CD8-positive, alpha-beta memory T cell (primary cell): ENCODE measurements around the gene SH2D3C. TPM values are rescaled to one million over a fixed set of nuclear protein-coding genes. Genes with fewer than 3 reads are reported as not detected.

Experiments used
- CTCF ChIA-PET: fragments of 350-600 bp; sonication (Branson Sonifier 250); formaldehyde crosslinking; loops from one replicate; lab custom pipeline; 2021; ENCODE audit warnings: antibody characterized with exemption; lab: Charles Lee
- POLR2A ChIA-PET: fragments of 350-600 bp; sonication (Branson Sonifier 250); formaldehyde crosslinking; loops from one replicate; lab custom pipeline; 2021; ENCODE audit warnings: antibody characterized with exemption; lab: Charles Lee
- DNase-seq, 5 donors: peaks; one replicate each; pipeline versions ENCODE4 v3.0.0 to v3.0.0-alpha.2; 2020 to 2022; ENCODE audit warnings: mixed read lengths in 1 of 5
- H3K27ac ChIP-seq: one replicate; pipeline ENCODE4 v1.7.0; 2013; ENCODE audit warnings: low read depth, mild to moderate bottlenecking, low read length, moderate library complexity
- H3K27me3 ChIP-seq: 2 replicates; pipeline ENCODE4 v1.7.0; 2013; ENCODE audit warnings: low read length, mild to moderate bottlenecking; ENCODE audit not compliant: insufficient read depth, poor library complexity, severe bottlenecking
- H3K36me3 ChIP-seq: 2 replicates; pipeline ENCODE4 v1.7.0; 2013; ENCODE audit warnings: mild to moderate bottlenecking, low read length, moderate library complexity; ENCODE audit not compliant: insufficient read depth
- H3K4me1 ChIP-seq: 2 replicates; pipeline ENCODE4 v1.7.0; 2013; ENCODE audit warnings: mild to moderate bottlenecking, low read length, moderate library complexity; ENCODE audit not compliant: insufficient read depth
- H3K4me3 ChIP-seq: 2 replicates; pipeline ENCODE4 v1.7.0; 2013; ENCODE audit warnings: mild to moderate bottlenecking, low read length
- H3K9me3 ChIP-seq: 2 replicates; pipeline ENCODE4 v1.7.0; 2013; ENCODE audit warnings: mild to moderate bottlenecking, low read length
- H3K27ac Mint-ChIP-seq, 8 donors: one replicate each; pipeline ENCODE4 v1.8.0; 2020 to 2021; ENCODE audit warnings: mixed read lengths in 8 of 8, mild to moderate bottlenecking in 6 of 8, inconsistent platforms in 3 of 8, moderate library complexity in 3 of 8
- H3K27me3 Mint-ChIP-seq, 2 donors: one replicate each; pipeline ENCODE4 v1.8.0; 2020 to 2021; ENCODE audit warnings: mixed read lengths in 2 of 2, mild to moderate bottlenecking in 1 of 2, moderate library complexity in 1 of 2
- H3K36me3 Mint-ChIP-seq, 3 donors: one replicate each; pipeline ENCODE4 v1.8.0; 2020 to 2021; ENCODE audit warnings: mixed read lengths in 3 of 3, inconsistent platforms in 1 of 3, mild to moderate bottlenecking in 1 of 3
- H3K4me1 Mint-ChIP-seq, 3 donors: one replicate each; pipeline ENCODE4 v1.8.0; 2020 to 2021; ENCODE audit warnings: mixed read lengths in 3 of 3, inconsistent platforms in 1 of 3, mild to moderate bottlenecking in 1 of 3
- H3K4me3 Mint-ChIP-seq, 7 donors: one replicate each; pipeline ENCODE4 v1.8.0; 2020 to 2021; ENCODE audit warnings: mixed read lengths in 7 of 7, mild to moderate bottlenecking in 6 of 7, moderate library complexity in 4 of 7, inconsistent platforms in 2 of 7
- H3K9me3 Mint-ChIP-seq, 5 donors: one replicate each; pipeline ENCODE4 v1.8.0; 2020 to 2022; ENCODE audit warnings: mixed read lengths in 5 of 5, mild to moderate bottlenecking in 3 of 5, moderate library complexity in 2 of 5, inconsistent platforms in 1 of 5
- polyA plus RNA-seq: library from polyadenylated mRNA; unstranded; fragments of 300-500 nt; fragmentation: Illumina TruSeq; gene quantifications from one replicate; pipeline ENCODE4 v1.2.3, GENCODE V29; 2021
- total RNA-seq, 2 experiments: library from RNA; stranded (reverse); gene quantifications; one replicate each; pipeline ENCODE4 v1.2.3, GENCODE V29; 2021

Gene SH2D3C
- total and polyA plus RNA-seq, 3 experiments from 2014 or later: 13.9 to 50.7 (median 14.1) TPM

DNA sequence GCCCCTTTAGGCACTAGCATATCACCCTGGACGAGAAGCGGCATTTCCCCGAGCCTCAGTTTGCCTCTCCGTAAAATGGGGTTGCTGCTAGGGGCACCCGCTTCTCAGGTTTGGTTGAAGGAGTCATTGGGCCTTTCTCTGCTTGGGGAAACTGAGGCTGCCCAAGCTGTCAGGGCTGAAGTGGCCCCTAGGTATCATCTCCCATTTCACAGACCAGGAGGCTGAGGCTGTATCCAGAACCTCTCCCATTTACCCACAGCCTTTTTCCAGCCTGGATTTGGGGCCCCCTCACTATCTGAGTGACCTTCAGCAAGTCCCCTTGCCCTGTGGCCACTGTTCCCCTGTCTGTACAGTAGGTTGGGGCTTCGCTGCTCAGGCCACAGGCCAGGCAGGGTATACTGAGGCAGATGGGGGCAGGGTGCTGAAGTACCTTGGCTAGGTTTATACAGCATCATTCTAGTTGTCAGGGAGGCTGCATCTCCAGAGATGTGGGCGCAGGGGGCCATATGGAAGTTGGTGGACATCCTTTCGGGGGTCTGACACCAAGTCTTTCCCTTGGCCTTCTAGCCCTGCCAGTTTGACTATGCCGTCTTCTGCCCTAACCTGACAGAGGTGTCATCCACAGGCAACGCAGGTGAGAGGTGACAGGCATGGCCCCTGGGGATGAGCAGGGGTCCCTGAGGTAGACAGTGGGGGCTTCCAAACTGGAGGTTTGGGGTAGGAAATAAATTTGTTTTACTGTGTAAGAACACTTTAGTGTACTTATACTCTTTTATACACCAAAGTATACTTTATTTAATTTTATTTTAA is 32.1 kb upstream of the SH2D3C start:
- peaks cover 35% of the 10 kb centered on the region for H3K36me3 ChIP-seq
- Mint-ChIP-seq H3K27ac (peak overlapping the region in 3 of 8 donors; percentile 17 to 61 (median 22)), H3K36me3 (peaks cover 0 to 80% (median 8%) of the 10 kb centered on the region in 3 donors), H3K27me3 (peaks cover 0 to 1% of the 10 kb centered on the region in 2 donors), H3K4me1 (peaks cover 4 to 6% (median 5%) of the 10 kb centered on the region in 3 donors), H3K4me3 (no peak overlapping the region), H3K9me3 (no peaks in the 10 kb centered on the region)
- no peak overlapping the region for H3K4me3 ChIP-seq
- ChIA-PET CTCF (no interaction called here), POLR2A (interaction anchor here (0.6 kb wide), 1 partner anchor 178 kb away, joined by 8 read pairs; no protein-coding TSS in a partner anchor)
- no peak overlapping the region for H3K27ac ChIP-seq
- no peaks in the 10 kb centered on the region for H3K4me1 ChIP-seq
- H3K9me3 ChIP-seq: no peaks in the 10 kb centered on the region
- H3K27me3 ChIP-seq: no peaks in the 10 kb centered on the region
- DNase-seq: no peak

DNA sequence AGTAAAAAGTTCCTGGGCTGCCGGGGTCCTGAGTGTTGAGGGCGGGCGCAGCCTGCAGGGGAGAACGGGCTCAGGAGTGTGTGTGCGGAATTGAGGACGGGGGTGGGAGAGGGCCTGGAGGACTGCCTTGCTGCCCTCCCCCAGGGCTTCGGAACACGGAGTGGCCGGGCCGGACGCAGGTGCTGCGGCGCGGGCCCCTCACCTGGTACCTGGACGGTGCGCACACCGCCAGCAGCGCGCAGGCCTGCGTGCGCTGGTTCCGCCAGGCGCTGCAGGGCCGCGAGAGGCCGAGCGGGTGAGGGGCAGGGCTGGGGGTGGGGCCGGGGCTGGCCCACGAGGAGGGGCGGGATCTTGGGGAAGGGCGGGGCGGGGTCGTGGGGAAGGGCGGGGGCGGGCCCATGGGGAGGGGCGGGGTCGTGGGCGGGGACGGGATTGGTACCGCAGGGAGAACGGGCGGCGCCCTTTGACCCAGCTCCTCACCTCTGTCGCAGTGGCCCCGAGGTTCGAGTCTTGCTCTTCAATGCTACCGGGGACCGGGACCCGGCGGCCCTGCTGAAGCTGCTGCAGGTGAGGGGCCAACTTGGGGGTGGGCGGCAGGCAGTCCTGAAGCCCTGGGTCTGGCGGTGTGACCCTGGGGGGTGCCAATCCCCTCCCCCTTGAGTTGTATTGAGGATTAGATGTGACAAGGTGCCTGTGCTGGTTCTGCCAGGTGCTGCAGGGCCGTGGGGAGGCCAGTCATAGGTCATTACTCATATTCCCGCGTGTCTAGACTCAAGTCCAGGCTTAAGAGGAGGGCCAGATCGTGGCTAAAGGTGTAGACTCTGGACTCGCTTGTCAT is 31.3 kb upstream of the SH2D3C start:
- Histone ChIP-seq H3K4me3 (no peak overlapping the region), H3K36me3 (peaks cover 35% of the 10 kb centered on the region), H3K27me3 (no peaks in the 10 kb centered on the region), H3K9me3 (no peaks in the 10 kb centered on the region), H3K4me1 (no peaks in the 10 kb centered on the region), H3K27ac (no peak overlapping the region)
- Mint-ChIP-seq H3K27ac (peak overlapping the region in 3 of 8 donors; percentile 17 to 26 (median 22)), H3K4me1 (peaks cover 4 to 7% (median 5%) of the 10 kb centered on the region in 3 donors), H3K4me3 (no peak overlapping the region), H3K36me3 (peaks cover 0 to 75% (median 8%) of the 10 kb centered on the region in 3 donors), H3K27me3 (peaks cover 0 to 1% of the 10 kb centered on the region in 2 donors), H3K9me3 (no peaks in the 10 kb centered on the region)
- DNase-seq: no peak
- POLR2A ChIA-PET: interaction anchor here (0.6 kb wide), 1 partner anchor 177 kb away, joined by 8 read pairs; no protein-coding TSS in a partner anchor
- CTCF ChIA-PET: interaction anchor here (1.2 kb wide), 1 partner anchor 59 kb away, joined by 4 read pairs; no protein-coding TSS in a partner anchor

GRCh38 chr9:127809002-127809539 is 30.6 kb upstream of the SH2D3C start:
- H3K27ac Mint-ChIP-seq: peak overlapping the region in 1 of 8 donors; percentile 50
- no peaks in the 10 kb centered on the region for H3K9me3 ChIP-seq
- ChIA-PET POLR2A (no interaction called here), CTCF (interaction anchor here (1.1 to 1.2 kb wide), 2 partner anchors 43 to 60 kb away, joined by 4 read pairs; no protein-coding TSS in a partner anchor)
- peaks cover 7 to 14% (median 9%) of the 10 kb centered on the region in 3 donors for H3K4me1 Mint-ChIP-seq
- H3K36me3 Mint-ChIP-seq: peaks cover 0 to 69% (median 8%) of the 10 kb centered on the region in 3 donors
- peak overlapping the region in 1 of 7 donors; percentile 37 for H3K4me3 Mint-ChIP-seq
- peaks cover 5% of the 10 kb centered on the region for H3K4me1 ChIP-seq
- no peak for DNase-seq
- H3K27me3 ChIP-seq: no peaks in the 10 kb centered on the region
- H3K4me3 ChIP-seq: no peak overlapping the region
- no peak overlapping the region for H3K27ac ChIP-seq
- peaks cover 32% of the 10 kb centered on the region for H3K36me3 ChIP-seq
- H3K9me3 Mint-ChIP-seq: no peaks in the 10 kb centered on the region
- no peaks in the 10 kb centered on the region for H3K27me3 Mint-ChIP-seq

GRCh38 chr9:127808347-127809001 is 30.0 kb upstream of the SH2D3C start:
- Mint-ChIP-seq H3K27me3 (no peaks in the 10 kb centered on the region), H3K36me3 (peaks cover 0 to 63% (median 8%) of the 10 kb centered on the region in 3 donors), H3K27ac (peak overlapping the region in 1 of 8 donors; percentile 50), H3K9me3 (no peaks in the 10 kb centered on the region), H3K4me1 (peaks cover 13 to 20% (median 13%) of the 10 kb centered on the region in 3 donors), H3K4me3 (no peak overlapping the region)
- no peak for DNase-seq
- peaks cover 11% of the 10 kb centered on the region for H3K4me1 ChIP-seq
- no peaks in the 10 kb centered on the region for H3K27me3 ChIP-seq
- H3K27ac ChIP-seq: no peak overlapping the region
- H3K4me3 ChIP-seq: no peak overlapping the region
- POLR2A ChIA-PET: no interaction called here
- peaks cover 26% of the 10 kb centered on the region for H3K36me3 ChIP-seq
- no peaks in the 10 kb centered on the region for H3K9me3 ChIP-seq
- CTCF ChIA-PET: interaction anchor here (1.1 to 1.2 kb wide), 2 partner anchors 44 to 61 kb away, joined by 4 read pairs; no protein-coding TSS in a partner anchor

GRCh38 chr9:127806871-127807270 is 28.4 kb upstream of the SH2D3C start:
- peaks cover 0 to 1% of the 10 kb centered on the region in 2 donors for H3K27me3 Mint-ChIP-seq

DNA sequence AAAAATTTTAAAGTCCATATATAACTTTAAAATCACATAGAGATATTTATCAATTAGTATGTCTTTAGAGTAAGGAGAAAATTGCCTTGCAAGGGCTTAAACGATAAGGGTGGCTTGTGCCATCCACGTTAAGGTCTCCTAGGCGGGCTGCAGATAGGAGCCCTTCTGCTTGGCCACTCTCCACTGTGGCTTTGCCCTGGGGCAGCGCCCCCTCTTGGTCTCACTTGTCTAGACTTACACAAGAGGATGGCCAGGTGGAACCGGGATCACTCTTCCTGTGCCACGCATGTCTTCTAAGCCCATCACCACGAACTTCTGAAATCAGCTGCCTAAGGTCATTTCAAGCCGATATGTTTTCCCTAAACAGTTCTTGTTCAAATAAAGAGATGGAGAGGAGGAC is 27.2 kb upstream of the SH2D3C start:
- H3K9me3 Mint-ChIP-seq: no peaks in the 10 kb centered on the region
- Histone ChIP-seq H3K4me1 (peaks cover 19% of the 10 kb centered on the region), H3K36me3 (peaks cover 19% of the 10 kb centered on the region), H3K4me3 (no peak overlapping the region), H3K27ac (no peak overlapping the region), H3K27me3 (no peaks in the 10 kb centered on the region), H3K9me3 (no peaks in the 10 kb centered on the region)
- DNase-seq: peak in 1 of 5 donors; percentile 13
- H3K27me3 Mint-ChIP-seq: peaks cover 0 to 1% of the 10 kb centered on the region in 2 donors
- ChIA-PET POLR2A (no interaction called here), CTCF (interaction anchor here (0.9 to 1.4 kb wide), 4 partner anchors 60 to 118 kb away, joined by 3 read pairs; no protein-coding TSS in a partner anchor)
- peak overlapping the region in 5 of 8 donors; percentile 26 to 84 (median 80) for H3K27ac Mint-ChIP-seq
- H3K4me1 Mint-ChIP-seq: peaks cover 20 to 38% (median 27%) of the 10 kb centered on the region in 3 donors
- peak overlapping the region in 1 of 7 donors; percentile 51 for H3K4me3 Mint-ChIP-seq
- H3K36me3 Mint-ChIP-seq: peaks cover 0 to 46% (median 6%) of the 10 kb centered on the region in 3 donors

More at GRCh38 chr9:127806871-127807270, 28.4 kb upstream of the SH2D3C start:
- H3K4me1 ChIP-seq: peaks cover 19% of the 10 kb centered on the region
- Mint-ChIP-seq H3K36me3 (peaks cover 0 to 54% (median 8%) of the 10 kb centered on the region in 3 donors), H3K9me3 (no peaks in the 10 kb centered on the region), H3K4me1 (peaks cover 19 to 32% (median 23%) of the 10 kb centered on the region in 3 donors), H3K27ac (peak overlapping the region in 2 of 8 donors; percentile 28 to 81), H3K4me3 (peak overlapping the region in 1 of 7 donors; percentile 40)
- DNase-seq: no peak
- H3K27ac ChIP-seq: no peak overlapping the region
- ChIA-PET CTCF (no interaction called here), POLR2A (interaction anchor here (0.6 kb wide), 1 partner anchor 37 kb away, joined by 10 read pairs; no protein-coding TSS in a partner anchor)
- H3K27me3 ChIP-seq: no peaks in the 10 kb centered on the region
- H3K4me3 ChIP-seq: no peak overlapping the region
- H3K9me3 ChIP-seq: no peaks in the 10 kb centered on the region
- H3K36me3 ChIP-seq: peaks cover 19% of the 10 kb centered on the region
